Left lung (tissue), 10 donors: ENCODE data around the gene MAP7D1. TPM values are rescaled to one million over a fixed set of nuclear protein-coding genes. Genes with fewer than 3 reads are reported as not detected.

Experiments used
- ATAC-seq: fragments of 200-7000 bp; cut with Tn5 transposase; one replicate; pipeline ENCODE4 v1.9.1; 2020; ENCODE audit warnings: moderate library complexity
- DNase-seq, 4 donors: peaks; one replicate each; pipeline ENCODE4 v3.0.0-alpha.2; 2013 to 2020
- H3K27ac ChIP-seq, 2 donors: fragments of 200-600 bp; sonication (generic) in 1 of 2; one replicate each; pipeline versions ENCODE4 v1.5.0 to v1.8.0; 2020 to 2021
- H3K27me3 ChIP-seq, 2 donors: fragments of 200-600 bp; sonication (generic) in 1 of 2; one replicate each; pipeline versions ENCODE4 v1.5.0 to v1.8.0; 2020 to 2021
- H3K36me3 ChIP-seq, 2 donors: fragments of 200-600 bp; sonication (generic) in 1 of 2; one replicate each; pipeline versions ENCODE4 v1.5.0 to v1.8.0; 2020 to 2021
- H3K4me1 ChIP-seq, 2 donors: fragments of 200-600 bp; one replicate each; pipeline ENCODE4 v1.8.0; 2021
- H3K4me3 ChIP-seq, 2 donors: fragments of 200-600 bp; sonication (generic) in 1 of 2; one replicate each; pipeline versions ENCODE4 v1.5.0 to v1.8.0; 2020 to 2021; ENCODE audit warnings: mild to moderate bottlenecking in 1 of 2
- H3K9me3 ChIP-seq, 2 donors: fragments of 200-600 bp; sonication (generic) in 1 of 2; one replicate each; pipeline versions ENCODE4 v1.5.0 to v1.8.0; 2020 to 2021
- intact Hi-C, 2 donors: fragments of 100-400 bp; cut with DNase I; formaldehyde crosslinking; loops; one replicate each; pipeline versions ENCODE4 v1.11.2 to v1.14.2; 2022
- polyA plus RNA-seq, 6 donors: library from polyadenylated mRNA; unstranded; fragments of 120-200 nt; gene quantifications; one replicate each; pipeline ENCODE4 v1.2.1, GENCODE V29; 2013; ENCODE audit not compliant: insufficient read length in 6 of 6
- total RNA-seq, 2 donors: library from RNA; stranded (reverse); fragmentation: NEBNext Ultra II Directional; extraction: Animal tissue kit (Norgen Biotek cat#: 25700); gene quantifications; one replicate each; pipeline ENCODE4 v1.2.1, GENCODE V29; 2021
- TF ChIP-seq, protein P1 (sequence below), 2 donors: fragments of 200-600 bp; sonication (generic) in 1 of 2; IDR thresholded peaks; one replicate each; pipeline versions ENCODE4 v1.5.0 to v1.8.0; 2021; ENCODE audit warnings: antibody characterized with exemption in 2 of 2
- donor health status: DM: no; HTN: yes; CAD: no.
- donor health status: DM: no; HTN: no; CAD: no.

Gene MAP7D1
- total and polyA plus RNA-seq, 8 donors: 54.6 to 147 (median 79.7) TPM

- Histone ChIP-seq H3K27me3 (no peaks in the 10 kb centered on the region), H3K4me3 (peak overlapping the region in 1 of 2 donors; percentile 43), H3K4me1 (peaks cover 53 to 89% of the 10 kb centered on the region in 2 donors), H3K27ac (peak overlapping the region; percentile 87 to 98), H3K9me3 (no peaks in the 10 kb centered on the region), H3K36me3 (peaks cover 0 to 24% of the 10 kb centered on the region in 2 donors)
- ATAC-seq (peak; percentile 78), DNase-seq (peak in 3 of 4 donors; percentile 66 to 85 (median 82))
- intact Hi-C loops: no loop called here
- TF ChIP-seq, protein P1, sequence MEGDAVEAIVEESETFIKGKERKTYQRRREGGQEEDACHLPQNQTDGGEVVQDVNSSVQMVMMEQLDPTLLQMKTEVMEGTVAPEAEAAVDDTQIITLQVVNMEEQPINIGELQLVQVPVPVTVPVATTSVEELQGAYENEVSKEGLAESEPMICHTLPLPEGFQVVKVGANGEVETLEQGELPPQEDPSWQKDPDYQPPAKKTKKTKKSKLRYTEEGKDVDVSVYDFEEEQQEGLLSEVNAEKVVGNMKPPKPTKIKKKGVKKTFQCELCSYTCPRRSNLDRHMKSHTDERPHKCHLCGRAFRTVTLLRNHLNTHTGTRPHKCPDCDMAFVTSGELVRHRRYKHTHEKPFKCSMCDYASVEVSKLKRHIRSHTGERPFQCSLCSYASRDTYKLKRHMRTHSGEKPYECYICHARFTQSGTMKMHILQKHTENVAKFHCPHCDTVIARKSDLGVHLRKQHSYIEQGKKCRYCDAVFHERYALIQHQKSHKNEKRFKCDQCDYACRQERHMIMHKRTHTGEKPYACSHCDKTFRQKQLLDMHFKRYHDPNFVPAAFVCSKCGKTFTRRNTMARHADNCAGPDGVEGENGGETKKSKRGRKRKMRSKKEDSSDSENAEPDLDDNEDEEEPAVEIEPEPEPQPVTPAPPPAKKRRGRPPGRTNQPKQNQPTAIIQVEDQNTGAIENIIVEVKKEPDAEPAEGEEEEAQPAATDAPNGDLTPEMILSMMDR (IDR thresholded peaks at IDR 0.05): no peak
These were observed 5.9 kb downstream of the MAP7D1 start for GRCh38 chr1:36161641-36162531.

- no peak overlapping the region for H3K4me3 ChIP-seq
- TF ChIP-seq, protein P1 (IDR thresholded peaks at IDR 0.05): no peak
- H3K27me3 ChIP-seq: no peaks in the 10 kb centered on the region
- H3K36me3 ChIP-seq: peaks cover 0 to 32% of the 10 kb centered on the region in 2 donors
- intact Hi-C loops: no loop called here
- H3K27ac ChIP-seq: peak overlapping the region; percentile 86 to 98
- no peak for ATAC-seq
- no peaks in the 10 kb centered on the region for H3K9me3 ChIP-seq
- H3K4me1 ChIP-seq: peaks cover 48 to 90% of the 10 kb centered on the region in 2 donors
- no peak for DNase-seq
These were observed 6.8 kb downstream of the MAP7D1 start for GRCh38 chr1:36162680-36163239.

GRCh38 chr1:36163426-36163825 lies 7.5 kb downstream of the MAP7D1 start:
- no peaks in the 10 kb centered on the region for H3K27me3 ChIP-seq
- peaks cover 41 to 90% of the 10 kb centered on the region in 2 donors for H3K4me1 ChIP-seq
- TF ChIP-seq, protein P1 (IDR thresholded peaks at IDR 0.05): no peak
- no peak for ATAC-seq
- peaks cover 0 to 34% of the 10 kb centered on the region in 2 donors for H3K36me3 ChIP-seq
- intact Hi-C loops: no loop called here
- H3K27ac ChIP-seq: peak overlapping the region; percentile 86 to 98
- no peak overlapping the region for H3K4me3 ChIP-seq
- H3K9me3 ChIP-seq: no peaks in the 10 kb centered on the region
- DNase-seq: no peak

DNA sequence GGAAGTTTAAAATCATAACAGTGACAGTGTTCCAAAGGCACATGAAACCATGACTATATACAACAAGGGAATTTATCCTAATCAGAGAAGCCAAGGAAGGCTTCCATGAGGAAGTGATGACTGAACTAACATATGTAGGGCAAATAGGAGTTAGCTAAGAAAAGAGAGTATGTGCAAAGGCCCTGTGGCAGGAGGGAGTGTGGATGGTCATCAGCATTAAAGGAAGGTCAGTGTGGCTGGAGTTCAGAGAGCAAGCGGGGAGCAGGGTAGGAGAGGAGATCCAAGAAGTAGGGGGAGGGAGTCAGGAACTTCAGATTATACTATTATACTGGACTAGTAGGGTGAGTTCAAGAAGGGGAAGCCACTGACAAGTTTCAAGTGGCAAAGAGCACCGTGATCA lies 8.4 kb downstream of the MAP7D1 start:
- Histone ChIP-seq H3K36me3 (peaks cover 0 to 29% of the 10 kb centered on the region in 2 donors), H3K4me1 (peaks cover 36 to 90% of the 10 kb centered on the region in 2 donors), H3K27me3 (no peaks in the 10 kb centered on the region), H3K4me3 (no peak overlapping the region), H3K27ac (peak overlapping the region in 1 of 2 donors; percentile 33), H3K9me3 (no peaks in the 10 kb centered on the region)
- intact Hi-C loops: no loop called here
- DNase-seq: no peak
- TF ChIP-seq, protein P1 (IDR thresholded peaks at IDR 0.05): no peak
- no peak for ATAC-seq

DNA sequence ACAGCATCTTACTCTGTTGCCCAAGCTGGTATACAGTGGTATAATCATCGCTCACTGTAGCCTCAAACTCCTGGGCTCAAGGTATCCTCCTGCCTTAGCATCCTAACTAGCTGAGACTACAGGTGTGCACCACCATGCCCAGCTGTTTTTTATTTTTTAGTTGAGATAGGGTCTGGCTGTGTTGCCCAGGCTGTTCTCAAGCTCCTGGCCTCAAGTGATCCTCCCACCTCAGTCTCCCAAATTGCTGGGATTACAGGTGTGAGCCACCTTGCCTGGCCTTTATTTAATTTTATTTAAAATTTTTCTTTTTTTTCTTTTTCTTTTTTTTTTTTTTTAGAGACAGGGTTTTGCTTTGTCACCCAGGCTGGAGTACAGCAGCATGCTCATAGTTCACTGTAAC lies 9.2 kb downstream of the MAP7D1 start:
- ATAC-seq (no peak), DNase-seq (no peak)
- Histone ChIP-seq H3K27me3 (no peaks in the 10 kb centered on the region), H3K36me3 (peaks cover 0 to 25% of the 10 kb centered on the region in 2 donors), H3K4me3 (no peak overlapping the region), H3K9me3 (no peaks in the 10 kb centered on the region), H3K27ac (peak overlapping the region in 1 of 2 donors; percentile 33), H3K4me1 (peaks cover 35 to 82% of the 10 kb centered on the region in 2 donors)
- intact Hi-C loops: no loop called here
- TF ChIP-seq, protein P1 (IDR thresholded peaks at IDR 0.05): no peak
